GM18499 (cell line): Measurements from ENCODE around the gene FERMT2.

Experiments used
- ATAC-seq: cut with Tn5 transposase; IDR thresholded peaks from one replicate; pipeline ENCODE4 v1.9.1; 2021; ENCODE audit warnings: moderate number of reproducible peaks; ENCODE audit not compliant: insufficient read depth, unreplicated experiment

Gene FERMT2

GRCh38 chr14:52950898-52951680 lies at the start of gene FERMT2:
FERMT2 (minus strand) TSS chr14:52951050; CDS start chr14:52950568, 482 bp downstream.
- ATAC-seq, result no peak

- ATAC-seq, result no peak
Measured at GRCh38 chr14:52998376-52999015, 47.6 kb upstream of the FERMT2 start.

GRCh38 chr14:52996493-52996892 lies 45.6 kb upstream of the FERMT2 start:
- no peak for ATAC-seq

GRCh38 chr14:52995998-52996397 lies 45.1 kb upstream of the FERMT2 start:
- no peak for ATAC-seq

- no peak for ATAC-seq
Measured at GRCh38 chr14:52992236-52992870, 41.5 kb upstream of the FERMT2 start.

GRCh38 chr14:52988139-52988538 lies 37.3 kb upstream of the FERMT2 start:
- no peak for ATAC-seq

- no peak for ATAC-seq
Measured at GRCh38 chr14:52987514-52987913, 36.7 kb upstream of the FERMT2 start.

- no peak for ATAC-seq
Measured at GRCh38 chr14:52987042-52987441, 36.2 kb upstream of the FERMT2 start.

GRCh38 chr14:52977798-52978197 lies 26.9 kb upstream of the FERMT2 start:
- no peak for ATAC-seq

- no peak for ATAC-seq
Measured at GRCh38 chr14:52974406-52974805, 23.6 kb upstream of the FERMT2 start.

GRCh38 chr14:52961060-52961639 lies 10.3 kb upstream of the FERMT2 start:
- no peak for ATAC-seq

- ATAC-seq, result no peak
Measured at GRCh38 chr14:52960627-52961026, 9.8 kb upstream of the FERMT2 start.

GRCh38 chr14:52954346-52955214 lies 3.7 kb upstream of the FERMT2 start:
- ATAC-seq, result no peak

- ATAC-seq, result no peak
Measured at GRCh38 chr14:52951681-52952554, 1.1 kb upstream of the FERMT2 start.

GRCh38 chr14:52950410-52950897 lies 396 bp downstream of the FERMT2 start:
- ATAC-seq, result no peak

- ATAC-seq, result no peak
Measured at GRCh38 chr14:52949711-52950409, 990 bp downstream of the FERMT2 start.

- ATAC-seq, result no peak
Measured at GRCh38 chr14:52949249-52949648, 1.6 kb downstream of the FERMT2 start.

- no peak for ATAC-seq
Measured at GRCh38 chr14:52948836-52949235, 2.0 kb downstream of the FERMT2 start.
